Fibroblast of the conjunctiva (primary cell): ENCODE results near the gene SCN4A.
A peak's percentile ranks its signal among the peaks of the same experiment; 100 is the strongest.
"Not testable (repeated sequence)": the region's sequence is repeated elsewhere in the genome, so short reads cannot be mapped to it uniquely, and the experiment has no call there.

ENCODE experiments used
- DNase-seq: peaks from one replicate; pipeline ENCODE4 v3.0.0-alpha.2; 2010; ENCODE audit warnings: low read depth

The SCN4A gene

DNA sequence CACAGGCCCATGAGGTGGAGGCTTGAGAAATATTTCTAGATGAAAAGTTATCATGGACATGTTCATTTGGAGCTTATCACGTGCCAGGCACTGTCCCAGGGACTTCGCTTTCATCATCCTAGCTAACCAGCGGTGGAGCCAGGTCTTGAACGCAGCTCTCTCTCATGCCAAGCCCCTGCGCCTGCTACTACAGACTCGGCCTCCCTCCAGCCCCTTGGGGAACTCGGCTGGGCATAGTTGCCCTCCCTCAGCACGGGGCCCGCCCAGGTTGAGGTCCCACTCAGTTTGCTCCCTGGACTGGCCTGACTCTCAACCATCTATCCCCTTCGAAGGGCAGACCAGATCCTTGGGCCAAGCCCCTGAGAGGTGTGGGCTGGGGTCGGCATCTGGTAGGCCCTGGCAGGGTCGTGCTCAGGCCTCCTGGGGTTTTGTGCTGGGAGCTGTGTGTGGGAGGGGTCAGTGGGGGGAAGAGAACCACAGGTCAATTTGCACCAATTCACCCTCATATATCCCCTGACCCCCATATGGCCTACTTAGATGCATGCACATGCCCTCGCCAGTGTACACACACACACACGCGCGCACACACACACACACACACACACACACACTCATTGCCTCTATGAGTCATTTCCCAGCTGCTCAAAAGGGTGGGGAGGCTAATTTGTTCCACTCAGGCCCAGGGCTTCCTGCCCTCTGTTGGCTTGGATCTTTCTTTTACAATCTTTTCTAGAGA is 12.1 kb upstream of the SCN4A start:
- peak; percentile 88 for DNase-seq

DNA sequence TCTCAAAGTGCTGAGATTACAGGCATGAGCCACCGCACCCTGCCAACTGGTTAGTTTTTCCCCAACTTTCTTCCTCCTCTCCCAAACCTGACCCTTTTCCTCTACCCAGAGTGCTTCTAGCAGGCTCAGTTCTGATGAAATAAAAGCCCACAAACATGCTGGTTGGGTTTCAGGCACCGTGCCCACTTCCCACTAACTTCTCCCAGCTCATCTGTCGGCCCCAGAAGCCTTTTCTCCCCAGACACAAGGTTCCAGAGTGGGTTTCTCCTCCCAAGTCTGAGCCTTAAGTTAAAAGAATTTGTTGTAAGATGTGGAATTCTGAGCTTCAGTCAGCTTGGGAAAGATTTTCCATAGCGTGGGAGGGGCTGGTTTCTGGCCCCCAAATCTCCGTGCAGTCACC is 11.5 kb upstream of the SCN4A start:
- no peak for DNase-seq

DNA sequence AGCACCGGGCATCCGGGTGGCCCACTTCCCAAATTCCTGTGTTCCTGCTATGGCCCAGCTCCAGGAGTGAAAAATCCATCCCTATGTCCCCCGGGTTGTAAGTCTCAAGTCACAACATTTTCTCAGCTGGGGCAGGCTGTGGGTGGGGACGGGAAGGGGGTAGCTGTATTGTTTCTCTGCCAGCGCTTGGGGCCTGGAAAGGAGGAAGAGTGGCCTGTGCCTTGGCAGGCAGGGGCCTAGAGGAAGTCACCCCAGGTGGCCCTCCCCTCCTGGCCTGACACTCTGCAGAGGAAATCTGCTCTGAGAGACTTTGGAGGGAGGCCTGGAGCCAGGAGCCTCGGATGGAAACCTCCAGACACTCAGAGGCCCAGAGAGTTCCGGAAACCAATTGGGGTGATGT is 10.6 kb upstream of the SCN4A start:
- no peak for DNase-seq

DNA sequence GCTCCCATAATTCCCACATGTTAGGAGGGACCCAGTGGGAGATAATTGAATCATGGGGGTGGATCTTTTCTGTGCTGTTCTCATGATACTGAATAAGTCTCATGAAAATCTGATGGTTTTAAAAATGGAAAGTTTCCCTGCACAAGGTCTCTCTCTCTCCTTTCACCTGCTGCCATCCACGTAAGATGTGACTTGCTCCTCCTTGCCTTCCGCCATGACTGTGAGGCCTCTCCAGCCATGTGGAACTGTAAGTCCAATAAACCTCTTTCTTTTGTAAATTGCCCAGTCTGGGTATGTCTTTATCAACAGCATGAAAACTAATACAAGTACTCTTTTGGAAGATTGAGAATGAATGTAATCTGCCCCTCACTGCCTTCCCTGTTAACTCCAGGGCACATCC is 9.9 kb upstream of the SCN4A start:
- DNase-seq: not testable (repeated sequence)

DNA sequence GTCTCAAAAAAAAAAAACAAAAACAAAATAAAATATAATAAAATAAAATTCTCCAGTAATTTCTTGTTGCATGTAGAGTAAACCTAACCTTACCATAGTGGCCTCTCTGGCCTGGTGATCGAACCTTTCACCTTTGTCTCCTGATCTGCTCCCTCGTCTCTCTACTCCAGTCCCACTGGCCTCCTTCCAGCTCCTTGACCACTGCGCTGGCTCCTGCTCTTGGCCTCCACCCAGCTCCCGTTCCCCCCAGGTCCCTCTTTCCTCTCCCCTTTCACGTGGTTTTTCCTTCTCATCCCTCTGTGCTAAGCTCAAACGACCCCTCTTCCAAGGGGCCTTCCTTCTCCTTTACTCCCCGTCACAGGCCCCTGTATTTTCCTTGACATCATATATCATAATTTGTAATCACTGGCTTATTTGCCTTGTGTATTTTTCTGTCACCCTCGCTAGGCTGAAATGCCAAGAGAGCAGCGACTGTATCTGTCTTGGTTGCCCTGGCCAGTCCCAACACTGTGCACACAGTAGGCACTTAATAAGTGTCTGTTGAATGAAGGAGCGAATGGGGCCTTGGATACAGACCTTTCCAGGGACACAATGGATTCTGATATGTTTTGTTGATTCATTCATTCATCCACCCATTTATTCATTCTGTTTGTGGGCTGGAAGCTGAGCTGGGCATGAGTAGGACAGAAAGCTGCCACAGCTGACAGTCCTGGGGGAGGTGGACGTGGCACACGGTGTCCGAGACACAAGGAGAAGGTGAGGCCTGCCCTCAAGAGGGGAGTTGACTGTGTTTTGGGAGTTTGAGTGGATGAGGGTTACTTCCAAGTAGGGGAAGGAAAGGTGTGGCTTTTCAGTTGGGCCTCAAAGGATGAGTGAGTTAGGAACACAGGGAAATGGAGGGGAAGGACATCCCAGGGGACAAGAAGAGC is 5.8 kb upstream of the SCN4A start:
- DNase-seq: no peak

- DNase-seq: no peak
Measured at GRCh38 chr17:63976702-63977101, 4.0 kb upstream of the SCN4A start.

DNA sequence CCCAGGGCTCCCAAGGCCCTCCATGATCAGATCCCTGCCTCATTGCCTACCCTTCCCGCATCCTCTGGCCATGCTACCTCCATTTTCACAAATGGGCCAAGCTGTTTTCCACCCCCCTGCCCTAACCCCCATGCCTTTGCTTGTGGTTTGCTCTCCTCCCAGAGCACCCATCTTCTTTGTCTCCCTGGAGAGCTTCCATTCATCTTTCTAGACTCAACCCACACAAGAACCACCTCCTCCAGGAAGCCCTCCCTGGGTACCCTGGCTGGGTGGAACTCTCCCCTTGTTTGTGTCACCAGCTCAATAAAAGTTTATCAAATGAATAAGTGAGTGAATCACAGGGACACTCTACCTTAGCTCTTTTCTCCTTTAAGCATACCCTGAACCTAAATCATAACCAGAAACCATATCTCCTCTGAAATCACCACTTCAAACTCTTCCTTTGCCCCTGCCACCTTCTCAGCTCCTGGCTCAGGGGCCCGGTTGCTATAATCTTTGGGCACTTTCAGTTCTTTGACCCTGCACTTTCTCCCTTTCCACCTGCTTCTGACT is 2.9 kb upstream of the SCN4A start:
- DNase-seq: no peak

DNA sequence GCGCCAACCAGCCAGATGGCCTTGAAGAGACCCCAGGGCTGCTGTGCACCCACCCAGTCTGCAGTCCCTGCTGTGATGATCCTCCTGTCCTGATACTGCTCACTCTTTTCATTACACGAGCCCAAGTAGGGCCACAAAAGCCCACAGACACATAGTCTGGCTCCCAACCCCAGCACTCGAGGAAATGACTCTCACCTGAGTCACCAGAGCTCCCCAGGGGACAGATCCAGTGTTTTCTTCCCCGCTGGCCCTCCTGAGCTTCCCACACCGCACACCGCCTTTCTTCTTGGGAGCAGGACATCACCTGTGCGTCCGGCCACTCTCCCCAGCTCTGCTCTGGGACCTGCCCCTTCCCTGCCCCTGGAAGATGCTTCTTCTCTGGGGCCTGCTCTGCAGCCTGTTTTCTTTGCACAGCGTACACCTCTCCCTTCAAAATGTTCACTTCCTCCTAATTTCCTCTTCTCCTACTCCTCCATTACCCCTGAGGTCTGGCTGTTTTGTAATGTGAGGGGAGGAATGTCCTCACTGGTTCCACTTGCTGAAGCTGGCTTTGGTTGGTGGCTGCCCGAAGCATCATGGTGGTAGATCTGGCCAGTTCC is 2.0 kb upstream of the SCN4A start:
- no peak for DNase-seq

GRCh38 chr17:63973930-63974593 is 1.3 kb upstream of the SCN4A start:
- DNase-seq: no peak

DNA sequence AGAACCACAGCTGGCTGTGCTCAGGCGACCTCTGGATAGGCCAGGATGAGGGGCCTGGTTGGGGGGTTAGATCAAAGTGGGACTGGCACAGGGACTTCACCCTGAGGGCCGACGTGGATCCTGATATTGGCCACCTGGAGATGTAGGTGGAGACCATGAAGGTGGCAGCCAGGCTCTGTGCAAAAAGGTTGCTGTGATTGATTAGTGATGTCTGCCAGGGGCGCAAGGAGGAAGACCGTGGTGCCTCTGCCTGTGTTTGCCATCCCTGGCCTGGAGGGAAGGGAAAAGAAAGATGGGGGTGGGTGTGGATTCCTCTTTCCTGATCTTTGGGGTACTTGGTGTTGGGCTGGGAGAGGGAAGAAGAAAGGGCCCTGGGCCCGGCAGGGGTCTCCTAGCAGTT is 529 bp upstream of the SCN4A start:
- no peak for DNase-seq

DNA sequence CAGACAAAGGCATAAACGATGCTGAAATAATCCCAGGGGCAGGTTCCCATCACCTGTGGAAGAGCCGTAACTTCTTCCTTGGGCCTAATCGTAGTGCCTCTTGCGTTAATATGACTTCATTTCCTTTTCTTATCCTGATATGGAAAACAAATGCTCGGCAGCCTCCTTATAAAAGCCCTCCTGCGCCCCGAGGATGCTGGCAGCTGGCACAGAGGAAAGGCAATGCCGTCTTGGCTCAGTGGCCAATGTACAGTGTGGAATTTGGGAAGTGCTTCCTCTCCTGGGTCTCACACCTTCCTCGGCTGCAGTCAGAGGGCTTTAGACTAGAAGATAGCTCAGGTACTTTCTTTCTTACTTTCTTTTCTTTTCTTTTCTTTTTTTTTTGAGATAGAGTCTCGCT is 3.4 kb downstream of the SCN4A start:
- DNase-seq: no peak

GRCh38 chr17:63967953-63968352 is 4.8 kb downstream of the SCN4A start:
- no peak for DNase-seq

GRCh38 chr17:63966646-63967264 is 6.0 kb downstream of the SCN4A start:
- no peak for DNase-seq

GRCh38 chr17:63963123-63963522 is 9.6 kb downstream of the SCN4A start:
- DNase-seq: no peak

- DNase-seq: no peak
Measured at GRCh38 chr17:63962298-63962744, 10.4 kb downstream of the SCN4A start.

DNA sequence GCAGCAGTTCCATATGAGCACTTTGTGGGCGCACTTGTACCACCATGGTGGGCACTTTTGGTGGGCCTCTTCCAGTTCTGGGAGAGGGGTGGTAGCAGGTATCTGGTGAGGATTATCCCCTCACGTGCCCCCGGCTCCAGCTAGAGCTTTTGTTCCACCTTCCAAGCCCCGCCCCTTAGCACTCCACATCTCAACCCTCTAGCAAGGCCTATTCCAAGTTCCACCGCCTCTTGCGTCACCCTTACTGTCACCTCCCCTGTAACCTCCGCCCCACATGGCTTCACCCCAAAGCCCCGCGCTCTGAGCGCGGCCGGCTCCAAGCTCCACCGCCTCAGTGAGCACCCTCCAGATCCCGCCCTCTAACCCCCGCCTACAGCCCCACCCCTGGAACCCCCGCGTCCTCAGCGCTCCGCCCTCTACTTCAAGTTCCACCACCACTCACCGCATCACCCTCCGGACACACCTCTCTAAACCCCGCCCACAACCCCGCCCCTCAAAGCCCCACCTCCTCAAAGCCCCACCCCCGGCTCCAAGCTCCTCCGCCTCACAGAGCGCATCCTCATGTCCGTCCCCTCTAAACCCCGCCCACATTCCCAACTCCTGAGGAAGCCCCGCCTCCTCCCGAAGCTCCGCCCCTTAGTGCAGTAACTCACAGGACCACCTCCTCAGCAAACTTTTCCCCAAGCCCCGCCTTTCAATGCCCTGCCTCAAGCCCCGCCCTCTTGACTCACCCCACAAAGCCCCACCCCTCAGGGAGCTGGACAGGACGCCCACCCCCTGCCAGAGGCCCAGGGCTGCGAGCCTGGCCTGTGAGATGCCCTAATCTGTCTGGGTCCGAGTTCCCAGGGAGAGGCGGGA is 11.1 kb downstream of the SCN4A start:
- DNase-seq: peak; percentile 79

GRCh38 chr17:63960430-63960829 is 12.3 kb downstream of the SCN4A start:
- no peak for DNase-seq

DNA sequence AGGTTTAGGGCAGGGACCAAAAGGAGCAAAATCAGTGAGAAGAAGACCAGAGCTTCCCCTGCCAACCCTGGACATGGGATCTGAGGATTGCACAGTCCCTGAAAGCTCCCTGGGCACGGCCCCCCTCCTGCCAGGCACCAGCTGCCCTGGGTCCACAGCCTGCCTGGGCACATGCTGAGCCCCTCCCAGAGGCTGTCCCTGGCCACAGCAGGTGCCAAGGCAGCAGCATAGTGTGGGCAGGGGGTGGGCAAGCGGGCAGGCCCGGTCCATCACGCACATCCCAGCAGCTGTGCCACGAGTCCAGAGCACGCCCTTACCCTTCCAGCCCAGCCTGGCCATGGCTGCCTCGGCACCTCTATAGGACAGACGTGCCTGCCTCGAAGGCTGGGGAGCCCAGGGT is 12.7 kb downstream of the SCN4A start:
- no peak for DNase-seq

GRCh38 chr17:63956296-63956920 is 16.3 kb downstream of the SCN4A start:
- DNase-seq: peak; percentile 5

GRCh38 chr17:63955791-63956190 is 16.9 kb downstream of the SCN4A start:
- DNase-seq: no peak
